ENCODE measurements around the gene WHRN.

The WHRN gene

GRCh38 chr9:114397219-114397847, 107.9 kb downstream of the WHRN start:
- DNase-seq (ENCODE audit: low spot score): no peak

GRCh38 chr9:114396558-114397218, 108.6 kb downstream of the WHRN start:
- DNase-seq (ENCODE audit: low spot score): peak; percentile 42

GRCh38 chr9:114395768-114396167, 109.5 kb downstream of the WHRN start:
- no peak for DNase-seq (ENCODE audit: low spot score)

GRCh38 chr9:114395334-114395617, 110.0 kb downstream of the WHRN start:
- DNase-seq (ENCODE audit: low spot score): no peak

GRCh38 chr9:114394523-114395333, 110.5 kb downstream of the WHRN start:
- no peak for DNase-seq (ENCODE audit: low spot score)

- peak; percentile 51 for DNase-seq (ENCODE audit: low spot score)
Measured at GRCh38 chr9:114392749-114393112, 112.5 kb downstream of the WHRN start.

GRCh38 chr9:114390952-114391351, 114.3 kb downstream of the WHRN start:
- no peak for DNase-seq (ENCODE audit: low spot score)

GRCh38 chr9:114389612-114390368, 115.5 kb downstream of the WHRN start:
- DNase-seq (ENCODE audit: low spot score): no peak

GRCh38 chr9:114388764-114389375, 116.4 kb downstream of the WHRN start:
- DNase-seq (ENCODE audit: low spot score): no peak

- no peak for DNase-seq (ENCODE audit: low spot score)
Measured at GRCh38 chr9:114388357-114388682, 117.0 kb downstream of the WHRN start.

GRCh38 chr9:114387680-114388356, 117.5 kb downstream of the WHRN start, which contains the start of gene AKNA:
AKNA (minus strand) TSS chr9:114387982; CDS start chr9:114381333, 6,649 bp downstream.
- no peak for DNase-seq (ENCODE audit: low spot score)

- DNase-seq (ENCODE audit: low spot score): no peak
Measured at GRCh38 chr9:114386886-114387679, 118.2 kb downstream of the WHRN start.

- DNase-seq (ENCODE audit: low spot score): no peak
Measured at GRCh38 chr9:114386361-114386885, 118.8 kb downstream of the WHRN start.

GRCh38 chr9:114385397-114386181, 119.7 kb downstream of the WHRN start:
- no peak for DNase-seq (ENCODE audit: low spot score)

GRCh38 chr9:114384836-114385396, 120.4 kb downstream of the WHRN start:
- DNase-seq (ENCODE audit: low spot score): no peak

- no peak for DNase-seq (ENCODE audit: low spot score)
Measured at GRCh38 chr9:114384341-114384740, 120.9 kb downstream of the WHRN start.

GRCh38 chr9:114383521-114384231, 121.6 kb downstream of the WHRN start:
- DNase-seq (ENCODE audit: low spot score): no peak

- no peak for DNase-seq (ENCODE audit: low spot score)
Measured at GRCh38 chr9:114382699-114383520, 122.4 kb downstream of the WHRN start.
